Midbrain (tissue), 1 donor: ENCODE measurements around the gene FER.
A peak's percentile ranks its signal among the peaks of the same experiment; 100 is the strongest.
"Not testable (repeated sequence)": the region's sequence is repeated elsewhere in the genome, so short reads cannot be mapped to it uniquely, and the experiment has no call there.

Experiments used
- DNase-seq: peaks from one replicate; lab custom pipeline; 2025; lab: John Stamatoyannopoulos, UW

The FER gene

DNA sequence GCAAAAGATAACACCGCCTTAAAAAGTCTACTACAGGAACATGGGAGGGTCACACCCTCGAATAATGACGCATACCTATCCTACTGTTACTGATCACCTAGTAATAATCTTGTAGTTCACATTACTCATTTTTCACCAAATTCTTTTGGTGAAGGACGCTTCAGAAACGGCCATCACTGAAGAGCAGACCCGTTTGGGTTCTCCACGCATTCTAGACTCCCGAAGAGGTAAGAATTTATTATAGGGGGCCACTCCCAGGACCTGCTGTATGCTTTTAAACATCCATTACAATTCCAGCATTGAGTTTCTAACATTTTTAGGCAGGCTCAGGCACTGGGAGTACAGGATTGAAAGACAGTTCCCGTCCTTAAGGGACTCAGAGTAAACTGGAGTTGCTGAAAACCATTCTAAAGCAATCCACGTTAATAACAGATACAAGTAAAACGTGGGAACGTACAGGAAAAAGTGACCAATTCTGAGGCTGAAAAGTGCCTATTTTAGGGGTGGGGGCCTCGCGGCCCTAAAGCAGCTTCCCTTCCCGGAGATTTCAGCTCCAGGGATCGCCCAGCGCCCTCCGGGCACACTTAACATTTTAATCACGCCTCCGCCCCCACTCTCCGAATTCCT lies at the start of gene FER:
Gene FER (plus strand): TSS at position 124 of the 627 bp plus-strand sequence. CDS start 50,286 bp downstream, outside the sequence.
- no peak for DNase-seq

- not testable (repeated sequence) for DNase-seq
Measured at GRCh38 chr5:108700388-108700787, 47.3 kb upstream of the FER start.

- DNase-seq = no peak
Measured at GRCh38 chr5:108700930-108701329, 46.8 kb upstream of the FER start.

- no peak for DNase-seq
Measured at GRCh38 chr5:108702546-108702945, 45.2 kb upstream of the FER start.

DNA sequence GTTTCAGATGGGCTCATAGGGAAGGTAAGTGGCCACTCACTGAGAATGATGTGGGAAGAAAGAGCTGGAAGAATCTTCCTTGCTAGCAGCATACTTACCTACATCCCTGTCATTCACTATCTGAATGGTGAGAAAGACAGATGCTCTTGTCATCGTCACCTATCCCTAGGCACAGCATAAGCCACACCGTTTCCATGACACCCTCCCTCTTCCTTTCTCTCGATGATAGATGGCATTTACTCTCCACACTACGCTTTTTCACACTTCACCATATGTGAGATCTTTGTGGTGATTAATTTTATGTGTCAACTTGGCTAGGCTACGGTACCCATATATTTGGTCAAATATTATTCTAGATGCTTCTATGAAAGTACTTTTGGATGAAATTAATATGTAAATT lies 44.4 kb upstream of the FER start:
- DNase-seq = no peak

DNA sequence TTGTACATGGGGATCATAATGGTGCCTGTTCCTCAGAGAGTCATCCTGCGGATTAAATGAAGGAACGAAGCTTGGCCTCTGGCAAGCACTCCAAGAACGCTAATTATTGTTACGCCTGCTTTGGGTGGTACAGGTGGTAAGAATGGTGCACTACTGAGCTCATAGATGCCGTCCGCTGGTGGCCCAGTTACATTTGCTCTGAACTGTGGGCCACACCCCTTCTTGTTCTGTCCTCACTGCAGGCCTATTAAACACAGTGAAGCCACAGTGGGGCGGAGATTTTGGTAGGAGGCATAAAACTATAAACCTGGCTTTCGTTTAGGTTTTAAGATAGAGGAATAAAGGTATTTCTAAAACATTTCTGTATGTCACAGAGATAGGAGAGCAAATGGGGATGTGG lies 40.6 kb upstream of the FER start:
- no peak for DNase-seq

DNA sequence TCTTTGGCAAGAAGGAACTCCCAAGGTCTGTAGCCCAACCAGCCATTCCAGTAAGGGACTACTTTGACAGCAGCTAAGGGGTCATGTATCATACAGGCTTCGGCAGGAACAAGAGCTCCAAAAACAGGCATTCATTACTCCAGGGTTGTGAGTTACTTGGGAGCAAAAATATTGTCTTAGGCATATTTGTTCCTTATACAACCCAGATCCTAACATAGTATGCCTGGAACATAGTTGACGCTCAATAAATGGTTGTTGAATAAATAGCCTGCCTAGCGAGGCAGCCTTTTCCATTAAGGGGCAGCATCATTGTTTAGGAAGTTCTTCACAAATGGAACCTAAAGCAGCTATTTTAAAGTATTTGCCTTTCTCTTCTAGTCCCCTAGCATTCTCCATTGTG lies 35.8 kb upstream of the FER start:
- DNase-seq = no peak

DNA sequence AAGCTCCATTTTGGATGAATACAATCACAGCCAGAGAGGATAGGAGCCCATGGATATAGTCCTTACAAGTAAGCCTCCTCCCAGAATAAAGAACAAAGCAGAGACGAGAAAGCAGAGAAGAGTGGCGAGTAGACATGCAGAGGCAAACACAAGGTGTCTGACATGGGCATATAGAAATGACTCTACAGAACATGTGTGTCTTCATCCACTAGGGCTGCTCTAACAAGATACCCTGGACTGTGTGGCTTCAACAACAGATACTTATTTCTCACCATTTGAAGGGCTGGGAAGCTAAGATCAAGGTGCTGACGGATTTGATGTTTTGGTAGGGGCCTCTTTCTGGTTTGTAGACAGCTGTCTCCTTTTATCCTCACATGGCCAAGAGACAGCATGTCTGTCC lies 32.3 kb upstream of the FER start:
- no peak for DNase-seq

DNA sequence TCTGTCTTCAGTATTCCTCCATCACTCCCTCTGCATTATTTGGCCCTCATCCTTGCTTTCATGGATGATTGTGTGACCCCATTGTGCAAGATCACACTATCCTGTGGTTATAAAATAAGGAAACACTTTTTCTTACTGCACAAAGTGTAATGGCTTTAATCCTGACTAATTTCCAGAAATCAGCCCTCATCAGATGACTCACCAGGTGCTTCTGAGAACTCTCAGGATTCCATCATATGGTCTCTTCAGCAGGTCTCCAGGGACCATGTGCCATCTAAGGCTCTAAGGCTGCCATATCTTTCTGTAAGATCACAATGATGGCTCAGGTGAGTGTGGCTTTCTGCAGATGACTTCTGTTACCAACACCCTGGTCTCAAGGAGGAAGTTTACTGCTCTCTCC lies 27.3 kb upstream of the FER start:
- no peak for DNase-seq

- no peak for DNase-seq
Measured at GRCh38 chr5:108726446-108727235, 21.1 kb upstream of the FER start.

- DNase-seq = no peak
Measured at GRCh38 chr5:108727236-108727650, 20.5 kb upstream of the FER start.

DNA sequence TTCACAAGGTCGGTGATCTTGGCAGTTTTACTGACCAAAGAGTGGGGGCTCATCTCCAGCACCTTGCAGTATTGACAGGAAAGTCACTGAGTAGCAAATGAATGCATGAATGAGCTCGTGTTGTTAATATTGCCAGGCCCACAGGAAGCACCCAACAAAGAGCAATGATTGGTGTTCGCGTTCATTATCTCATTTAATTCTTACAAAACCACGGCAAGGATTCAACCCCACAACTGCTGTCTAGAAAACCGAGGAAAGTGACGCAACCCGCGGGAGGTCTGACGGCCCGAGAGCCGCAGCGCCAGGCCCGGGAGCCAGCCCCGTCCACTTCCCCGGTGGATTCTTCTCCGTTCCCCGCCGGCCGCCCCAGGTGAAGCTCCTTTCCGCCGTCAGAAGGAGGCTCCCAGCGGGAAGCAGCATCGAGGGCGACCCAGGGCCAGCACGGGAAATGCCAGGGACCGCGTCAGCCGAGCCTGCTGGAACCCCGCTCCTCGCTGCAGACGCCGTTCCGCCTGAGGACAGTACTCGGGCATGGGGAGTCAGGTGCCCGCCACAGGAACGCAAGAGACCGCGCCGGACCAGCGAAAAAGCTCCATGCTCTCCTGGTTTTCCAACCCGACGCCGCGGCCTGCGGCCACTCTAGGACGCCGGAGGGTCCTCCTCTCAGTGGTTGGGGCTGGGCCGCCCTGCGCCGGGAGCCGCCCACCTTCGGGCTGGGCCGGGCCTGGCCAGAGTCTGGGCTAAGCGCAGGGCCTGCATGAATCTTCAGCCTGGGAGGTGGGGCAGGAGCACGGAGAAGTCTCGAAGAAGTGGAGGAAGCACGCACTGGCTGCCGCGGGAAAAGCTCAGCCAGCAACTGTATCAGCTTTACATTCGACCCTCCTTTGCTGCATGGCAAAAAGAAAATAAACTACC lies 19.8 kb upstream of the FER start:
- peak; percentile 79 for DNase-seq

DNA sequence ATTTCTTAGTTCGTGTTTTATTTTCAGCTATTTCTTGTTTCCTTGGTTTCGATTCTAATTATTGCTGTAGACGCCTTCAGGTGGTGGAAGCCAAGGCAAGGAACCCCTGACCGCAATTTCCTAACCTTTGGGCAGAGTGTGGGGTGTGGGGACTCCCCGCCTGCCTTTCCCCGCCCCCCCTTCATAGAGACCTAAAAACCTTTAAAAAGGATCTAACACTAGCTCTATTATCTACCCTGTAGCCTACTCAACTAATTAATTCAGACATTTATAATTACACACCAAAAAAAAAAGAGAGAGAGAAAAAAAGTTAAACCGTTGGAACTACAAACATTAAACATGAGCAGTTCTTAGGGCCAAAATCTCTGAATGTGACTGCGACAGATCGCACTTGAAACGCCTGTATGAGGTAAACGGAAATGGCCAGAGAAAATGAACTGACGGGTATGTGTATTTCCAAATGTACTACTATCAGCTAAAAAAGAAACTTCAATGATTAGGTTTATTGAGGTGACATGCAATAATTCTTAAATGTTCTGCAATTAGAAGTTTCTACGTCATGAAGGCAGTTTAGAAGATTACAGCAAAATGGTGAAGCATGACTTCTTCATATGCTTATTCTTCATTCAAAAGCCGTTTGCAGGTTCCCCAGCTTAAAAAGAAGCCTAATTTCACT lies 19.0 kb upstream of the FER start:
- DNase-seq = no peak

- DNase-seq = no peak
Measured at GRCh38 chr5:108729242-108729615, 18.5 kb upstream of the FER start.

GRCh38 chr5:108730617-108731340 lies 16.9 kb upstream of the FER start:
- no peak for DNase-seq

DNA sequence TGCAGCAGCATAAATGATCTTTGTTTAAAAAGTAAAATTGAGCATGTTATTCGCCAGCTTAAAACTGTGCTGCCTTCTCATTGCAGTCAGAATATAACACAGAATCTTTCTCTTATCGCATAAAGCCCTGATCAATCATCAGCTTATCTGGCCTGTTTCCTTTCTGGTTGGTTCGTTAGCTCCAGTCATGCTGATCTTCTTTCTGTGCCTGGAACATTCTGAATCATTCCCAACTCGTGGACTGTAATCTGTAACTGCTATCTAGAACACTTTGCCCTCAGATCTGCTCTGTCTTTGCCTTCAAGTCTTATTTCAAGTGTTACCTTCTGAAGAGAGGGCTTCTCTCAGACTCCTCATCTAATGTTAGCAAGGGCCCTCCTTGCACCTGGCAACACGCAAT lies 11.9 kb upstream of the FER start:
- DNase-seq = no peak

GRCh38 chr5:108736855-108737254 lies 10.8 kb upstream of the FER start:
- DNase-seq = no peak

DNA sequence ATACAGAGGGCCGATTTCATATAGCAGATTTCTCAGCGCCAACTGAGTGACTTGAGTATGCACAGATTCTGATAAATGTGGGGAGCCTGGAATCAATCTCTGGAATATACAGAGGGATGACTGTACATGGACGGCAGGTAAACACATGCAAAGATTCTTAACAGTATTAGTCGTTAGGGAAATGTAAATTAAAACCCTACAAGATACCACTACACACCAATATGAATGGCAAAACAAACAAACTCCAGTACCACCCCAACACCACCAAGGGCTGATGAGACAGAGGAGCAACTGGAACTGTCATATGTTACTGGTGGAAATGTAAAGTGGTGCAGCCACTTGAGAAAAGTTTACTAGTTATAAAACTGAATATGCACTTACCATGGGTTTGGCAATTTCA lies 8.3 kb upstream of the FER start:
- no peak for DNase-seq

GRCh38 chr5:108739906-108740305 lies 7.8 kb upstream of the FER start:
- no peak for DNase-seq

GRCh38 chr5:108743319-108743718 lies 4.4 kb upstream of the FER start:
- no peak for DNase-seq

GRCh38 chr5:108743846-108744245 lies 3.9 kb upstream of the FER start:
- no peak for DNase-seq
